Body of pancreas (tissue), 4 donors: Measurements from ENCODE around the gene KLF16. TPM values are rescaled to one million over a fixed set of nuclear protein-coding genes. Genes with fewer than 3 reads are reported as not detected.

Experiments
- ATAC-seq: fragments of 150-250 bp; one replicate; pipeline ENCODE4 v1.9.1; 2016
- DNase-seq, 4 donors: peaks; one replicate each; pipeline ENCODE4 v3.0.0-alpha.2; 2019
- H3K27ac ChIP-seq, 4 donors: fragments of 200-600 bp; sonication (generic); 1 replicate in 3 of 4; 2 replicates in 1 of 4; pipeline versions ENCODE4 v1.5.1 to v1.6.1; 2016 to 2019; ENCODE audit warnings: mild to moderate bottlenecking in 1 of 4, mixed read lengths in 1 of 4, moderate library complexity in 1 of 4
- H3K27me3 ChIP-seq, 2 donors: fragments of 200-600 bp; sonication (generic); one replicate each; pipeline ENCODE4 v1.6.0; 2016; ENCODE audit warnings: mild to moderate bottlenecking in 1 of 2
- H3K36me3 ChIP-seq, 2 donors: fragments of 200-600 bp; sonication (generic); replicated peaks in 1 of 2; 2 replicates each; pipeline ENCODE4 v1.5.1; 2016; ENCODE audit warnings: low read depth in 2 of 2; ENCODE audit not compliant: insufficient read depth in 1 of 2
- H3K4me1 ChIP-seq: fragments of 200-600 bp; sonication (generic); one replicate; pipeline ENCODE4 v1.6.0; 2016
- H3K4me3 ChIP-seq, 2 donors: fragments of 200-600 bp; sonication (generic); 1 replicate in 1 of 2; 2 replicates in 1 of 2; pipeline ENCODE4 v1.5.1; 2016 to 2019
- H3K9me3 ChIP-seq, 3 donors: fragments of 200-600 bp; sonication (generic); 1 replicate in 2 of 3; 2 replicates in 1 of 3; pipeline ENCODE4 v1.5.1; 2016
- CTCF ChIP-seq, 7 experiments: fragments of 450-650 bp in 4 of 7; fragments of 200-600 bp in 3 of 7; sonication (generic) in 3 of 7; IDR thresholded peaks; one replicate each; pipeline ENCODE4 v1.5.1; 2016 to 2019; ENCODE audit warnings: antibody characterized with exemption in 7 of 7
- POLR2A ChIP-seq, 3 donors: fragments of 450-650 bp; IDR thresholded peaks; one replicate each; pipeline ENCODE4 v1.6.1; 2016; ENCODE audit warnings: antibody characterized with exemption in 3 of 3, mild to moderate bottlenecking in 2 of 3
- WGBS, 2 donors: methylation state at CpG; one replicate each; pipeline ENCODE4 v1.1.5; 2017; 5-methylcytosine and 5-hydroxymethylcytosine counted together
- intact Hi-C: fragments of 100-400 bp; cut with DNase I; formaldehyde crosslinking; loops from one replicate; pipeline ENCODE4 v1.15.1; 2023
- total RNA-seq, 2 donors: library from RNA; depleted of rRNA; stranded (reverse); fragments of >200 nt; gene quantifications; one replicate each; pipeline ENCODE4 v1.1.0, GENCODE V29; 2016

Gene KLF16
- total RNA-seq, 2 donors from 2014 or later, result 2.3 to 3.6 TPM

DNA sequence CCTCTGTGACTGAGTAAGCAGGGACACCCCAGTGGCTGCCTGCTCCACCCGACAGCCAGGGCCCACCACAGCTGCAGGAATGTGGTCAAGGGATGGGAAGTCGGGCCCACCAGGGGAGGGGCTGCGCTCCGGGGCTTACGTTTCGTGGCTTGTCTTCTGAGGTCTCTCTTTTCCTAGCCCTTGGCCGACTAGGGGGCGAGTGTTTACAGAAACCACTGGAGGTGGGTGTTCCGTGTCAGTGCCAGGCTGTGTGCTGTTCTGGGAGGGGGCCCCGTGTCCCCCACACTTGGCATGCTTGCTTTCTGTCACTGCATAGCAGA lies 46.3 kb upstream of the KLF16 start:
- WGBS, 2 donors, result 74 to 88% methylated on average over 4 to 10 of the region's 10 CpGs
- ATAC-seq (no peak), DNase-seq (no peak)
- H3K27me3 ChIP-seq, result no peaks in the 10 kb centered on the region
- peaks cover 0 to 4% of the 10 kb centered on the region in 2 donors for H3K36me3 ChIP-seq
- H3K4me3 ChIP-seq, result no peak overlapping the region
- no peaks in the 10 kb centered on the region for H3K9me3 ChIP-seq
- peaks cover 67% of the 10 kb centered on the region for H3K4me1 ChIP-seq
- intact Hi-C loops, result no loop called here
- peak overlapping the region in 2 of 4 donors; percentile 1 to 54 for H3K27ac ChIP-seq
- no peak for TF ChIP-seq CTCF (IDR thresholded peaks at IDR 0.05)
- no peak for TF ChIP-seq POLR2A (IDR thresholded peaks at IDR 0.05)

DNA sequence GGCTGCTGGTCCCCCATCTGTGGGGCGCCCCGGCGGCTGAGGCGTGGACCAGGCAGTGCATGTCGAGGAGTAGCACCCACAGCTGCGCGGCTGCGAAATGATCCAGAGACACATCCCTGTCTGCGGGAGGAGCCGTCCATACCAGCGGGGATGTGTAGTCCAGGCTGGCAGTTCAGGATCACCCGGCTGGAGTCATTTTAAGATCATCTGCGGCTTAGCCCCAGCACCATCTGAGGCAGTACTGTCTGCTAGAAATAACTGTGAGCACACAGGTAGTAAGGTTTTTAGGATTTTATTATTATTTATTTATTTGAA lies 44.9 kb upstream of the KLF16 start:
- Histone ChIP-seq H3K4me3 (no peak overlapping the region), H3K4me1 (peaks cover 65% of the 10 kb centered on the region), H3K36me3 (peaks cover 0 to 4% of the 10 kb centered on the region in 2 donors), H3K9me3 (no peaks in the 10 kb centered on the region), H3K27ac (peak overlapping the region; percentile 87 to 97 (median 92)), H3K27me3 (no peaks in the 10 kb centered on the region)
- intact Hi-C loops, result no loop called here
- no peak for ATAC-seq
- no peak for DNase-seq
- TF ChIP-seq CTCF (IDR thresholded peaks at IDR 0.05) (no peak), POLR2A (IDR thresholded peaks at IDR 0.05) (no peak)
- 42 to 48% methylated on average over 3 to 13 of the region's 13 CpGs for WGBS, 2 donors

- 15 to 33% methylated on average over 7 to 40 of the region's 43 CpGs for WGBS, 2 donors
- TF ChIP-seq CTCF (IDR thresholded peaks at IDR 0.05) (no peak), POLR2A (IDR thresholded peaks at IDR 0.05) (peak; percentile 31 to 67 (median 64))
- peak overlapping the region; percentile 87 to 97 (median 92) for H3K27ac ChIP-seq
- H3K9me3 ChIP-seq, result no peaks in the 10 kb centered on the region
- peak; percentile 33 for ATAC-seq
- intact Hi-C loops, result no loop called here
- peak; percentile 67 to 85 (median 74) for DNase-seq
- no peak overlapping the region for H3K4me3 ChIP-seq
- no peaks in the 10 kb centered on the region for H3K27me3 ChIP-seq
- H3K36me3 ChIP-seq, result peaks cover 0 to 1% of the 10 kb centered on the region in 2 donors
- H3K4me1 ChIP-seq, result peaks cover 66% of the 10 kb centered on the region
Measured at GRCh38 chr19:1907563-1908363, 44.4 kb upstream of the KLF16 start.

DNA sequence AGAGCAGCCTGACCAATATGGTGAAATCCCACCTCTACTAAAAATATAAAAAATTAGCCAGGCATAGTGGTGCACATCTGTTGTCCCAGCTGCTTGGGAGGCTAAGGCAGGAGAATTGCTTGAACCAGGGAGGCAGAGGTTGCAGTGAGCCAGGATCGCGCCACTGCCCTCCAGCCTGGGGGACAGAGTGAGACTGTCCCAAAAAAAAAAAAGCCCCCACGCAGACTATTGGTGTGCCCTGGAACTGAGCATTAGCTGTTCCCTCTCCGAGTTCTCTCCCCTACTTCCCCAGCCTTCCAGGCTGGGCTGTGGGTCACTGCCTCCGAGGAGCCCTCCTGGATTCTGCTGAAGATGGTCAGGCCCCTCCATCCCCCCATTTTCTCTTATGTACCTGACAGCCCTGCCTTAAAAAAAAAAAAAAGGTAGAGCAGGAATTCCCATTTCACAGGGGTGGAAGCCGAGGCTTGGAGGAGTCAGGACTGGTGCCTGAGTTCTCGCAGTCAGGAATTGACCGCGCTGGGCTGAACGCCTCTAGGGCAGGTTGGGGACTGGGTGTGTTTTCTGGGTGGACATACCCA lies 43.7 kb upstream of the KLF16 start:
- 70 to 71% methylated on average over 10 of the region's 10 CpGs for WGBS, 2 donors
- H3K36me3 ChIP-seq, result no peaks in the 10 kb centered on the region
- intact Hi-C loops, result no loop called here
- H3K27ac ChIP-seq, result peak overlapping the region; percentile 87 to 97 (median 92)
- H3K4me3 ChIP-seq, result no peak overlapping the region
- H3K4me1 ChIP-seq, result peaks cover 67% of the 10 kb centered on the region
- H3K27me3 ChIP-seq, result no peaks in the 10 kb centered on the region
- no peaks in the 10 kb centered on the region for H3K9me3 ChIP-seq
- no peak for ATAC-seq
- TF ChIP-seq POLR2A (IDR thresholded peaks at IDR 0.05) (no peak), CTCF (IDR thresholded peaks at IDR 0.05) (no peak)
- no peak for DNase-seq
